ENCODE data around the gene XRCC4. TPM values are rescaled to one million over a fixed set of nuclear protein-coding genes. Genes with fewer than 3 reads are reported as not detected.

The XRCC4 gene
- total and polyA plus RNA-seq, 2 of the 8 experiments (the other 6 are each of a cell fraction or from before 2014, with no cell fraction given), result 3.0 to 8.3 TPM

- FAIRE-seq (no peak), DNase-seq (ENCODE audit: low read depth in 1 of 2, low spot score in 2 of 2) (no peak)
- no peak overlapping the region for H2BK120ac ChIP-seq (replicated peaks; ENCODE audit: low read depth, low read length)
- no peaks in the 10 kb centered on the region for H3K79me1 ChIP-seq (ENCODE audit: low read depth, low read length)
- CTCF ChIA-PET (ENCODE audit: partially characterized antibody), result interaction anchor here (1.5 kb wide), 1 partner anchor 25 kb away, joined by 3 read pairs; no protein-coding TSS in a partner anchor
- POLR2A ChIA-PET (ENCODE audit: partially characterized antibody), result no interaction called here
- no peak overlapping the region for H2BK15ac ChIP-seq (ENCODE audit: low read length)
- no peaks in the 10 kb centered on the region for H3K27me3 ChIP-seq (replicated peaks in 1 of 4; ENCODE audit: control insufficient read depth in 3 of 4, extremely low read depth in 1 of 4, insufficient read depth in 3 of 4, low read length in 3 of 4)
- H3K23ac ChIP-seq (ENCODE audit: insufficient read length), result no peak overlapping the region
- WGBS, 2 experiments (ENCODE audit: extremely low coverage in 1 of 2, insufficient coverage in 1 of 2, insufficient read length in 1 of 2, insufficient replicate concordance in 2 of 2, low coverage in 1 of 2, low lambda C conversion rate in 2 of 2, missing lambda C conversion rate in 1 of 2), result 90% methylated on average over 7 of the region's 7 CpGs; no CpG with 5 or more reads in 1 of the 2 experiments
- H3K14ac ChIP-seq (ENCODE audit: insufficient read length), result no peak overlapping the region
- H4K5ac ChIP-seq (ENCODE audit: insufficient read length, low read depth, low read length), result no peak overlapping the region
- H3K4me3 ChIP-seq (ENCODE audit: extremely low read depth in 1 of 4, insufficient read depth in 2 of 4, low read depth in 3 of 4, low read length in 4 of 4), result no peak overlapping the region
- H4K8ac ChIP-seq (ENCODE audit: extremely low read depth, insufficient read depth, low read length), result no peak overlapping the region
- H3K27ac ChIP-seq (ENCODE audit: low read depth, low read length), result no peak overlapping the region
- H2BK20ac ChIP-seq (ENCODE audit: low read length), result no peak overlapping the region
- H3K4me1 ChIP-seq (replicated peaks in 1 of 4; ENCODE audit: control insufficient read depth in 3 of 4, insufficient read depth in 4 of 4, low read length in 3 of 4), result peaks cover 0 to 2% (median 2%) of the 10 kb centered on the region in 4 experiments; a peak in 2 of 7 replicates
- no peak overlapping the region for H3K4me2 ChIP-seq (ENCODE audit: insufficient read depth in 1 of 2, low read depth in 2 of 2, low read length in 2 of 2)
- no peak overlapping the region for H2BK5ac ChIP-seq (ENCODE audit: low read depth, low read length)
- no peak overlapping the region for H4K91ac ChIP-seq (replicated peaks; ENCODE audit: insufficient read length, low read length)
- H3K79me2 ChIP-seq (ENCODE audit: control insufficient read depth in 1 of 2, insufficient read depth in 2 of 2, low read length in 2 of 2), result no peaks in the 10 kb centered on the region
- no peak overlapping the region for H2AFZ ChIP-seq (ENCODE audit: low read length)
- H3K4ac ChIP-seq (replicated peaks; ENCODE audit: insufficient read length, low read depth, low read length), result no peak overlapping the region
- no peak overlapping the region for H3K9ac ChIP-seq (replicated peaks in 1 of 4; ENCODE audit: extremely low read depth in 1 of 4, low read depth in 3 of 4, low read length in 3 of 4)
- H3K23me2 ChIP-seq (ENCODE audit: low read depth, low read length), result no peaks in the 10 kb centered on the region
- H3K18ac ChIP-seq (ENCODE audit: extremely low read depth, low read length), result no peak overlapping the region; the same call in 1 of the 2 replicates
- no peaks in the 10 kb centered on the region; a peak in 1 of 8 replicates for H3K36me3 ChIP-seq (ENCODE audit: control insufficient read depth in 2 of 4, insufficient read depth in 4 of 4, low read length in 3 of 4)
- peaks cover 6 to 8% of the 10 kb centered on the region in 2 experiments; a peak in 3 of 4 replicates for H3K9me3 ChIP-seq (ENCODE audit: insufficient read depth in 2 of 2, low read depth in 1 of 2, low read length in 1 of 2)
- H4K20me1 ChIP-seq (replicated peaks in 1 of 2; ENCODE audit: control insufficient read depth in 1 of 2, insufficient read depth in 2 of 2, low read length in 2 of 2), result no peaks in the 10 kb centered on the region
- TF ChIP-seq HDAC6 (IDR thresholded peaks at IDR 0.05; ENCODE audit: low read depth, low read length), result no peak
- no peak overlapping the region for H2AK5ac ChIP-seq (ENCODE audit: low read depth, low read length)
- H2BK12ac ChIP-seq (ENCODE audit: low read depth, low read length), result no peak overlapping the region
- no peak overlapping the region for H3K56ac ChIP-seq (replicated peaks; ENCODE audit: insufficient read length, low read depth, low read length)
These were observed 286.0 kb downstream of the XRCC4 start for GRCh38 chr5:83363111-83363885.
